ENCODE measurements around the gene CACNA2D1.
A peak's percentile ranks its signal among the peaks of the same experiment; 100 is the strongest.

Gene CACNA2D1

DNA sequence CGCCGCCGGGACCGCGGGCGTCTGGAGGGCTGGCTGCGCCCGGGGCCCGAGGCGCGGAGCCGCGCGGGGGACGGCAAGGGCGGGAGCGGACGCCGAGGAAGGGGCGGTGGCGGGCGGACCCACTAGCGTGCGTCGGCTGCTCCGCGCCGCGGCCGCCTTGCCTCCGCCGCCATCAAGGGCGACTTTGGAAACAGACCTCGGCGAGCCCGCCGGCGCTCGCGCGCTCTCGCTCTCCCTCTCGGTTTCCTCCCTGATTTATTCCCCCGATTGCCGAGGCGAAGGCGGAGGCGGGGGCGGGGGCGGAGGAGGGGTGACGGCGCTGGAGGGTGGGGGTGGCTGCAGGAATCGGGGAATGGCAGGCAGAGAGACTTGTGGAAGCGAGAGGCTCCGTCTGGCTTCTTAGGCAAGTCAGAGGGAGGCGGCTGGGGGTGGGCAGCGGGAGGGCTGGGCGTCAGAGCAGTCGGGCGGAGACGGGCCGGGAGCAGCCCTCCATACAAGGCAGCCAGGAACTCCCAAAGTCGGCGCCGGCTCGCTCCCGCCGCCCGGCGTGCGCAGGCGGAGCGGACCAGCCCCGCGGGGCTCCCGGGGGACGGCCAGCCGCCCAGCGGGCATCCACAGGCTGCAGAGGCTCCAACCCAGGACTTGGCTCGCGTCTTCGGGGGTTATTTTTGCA is at the start of gene CACNA2D1:
Gene CACNA2D1, minus strand, starts transcription at position 231 of the 673 bp plus-strand sequence.
- H3K9ac ChIP-seq (ENCODE audit: low read length), result peak within 1 kb of the TSS; percentile 69
- H3K36me3 ChIP-seq (ENCODE audit: control insufficient read depth, insufficient read depth, low read length), result no peaks in the 10 kb centered on the region
- H3K9me3 ChIP-seq (ENCODE audit: control insufficient read depth, low read length), result no peaks in the 10 kb centered on the region
- H3K27me3 ChIP-seq (ENCODE audit: control insufficient read depth, insufficient read depth, low read length), result no peaks in the 10 kb centered on the region
- peak within 1 kb of the TSS; percentile 82 for H3K4me3 ChIP-seq (ENCODE audit: low read length)
- peaks cover 6% of the 10 kb centered on the region for H3K4me1 ChIP-seq (ENCODE audit: control insufficient read depth, insufficient read depth, low read length)

DNA sequence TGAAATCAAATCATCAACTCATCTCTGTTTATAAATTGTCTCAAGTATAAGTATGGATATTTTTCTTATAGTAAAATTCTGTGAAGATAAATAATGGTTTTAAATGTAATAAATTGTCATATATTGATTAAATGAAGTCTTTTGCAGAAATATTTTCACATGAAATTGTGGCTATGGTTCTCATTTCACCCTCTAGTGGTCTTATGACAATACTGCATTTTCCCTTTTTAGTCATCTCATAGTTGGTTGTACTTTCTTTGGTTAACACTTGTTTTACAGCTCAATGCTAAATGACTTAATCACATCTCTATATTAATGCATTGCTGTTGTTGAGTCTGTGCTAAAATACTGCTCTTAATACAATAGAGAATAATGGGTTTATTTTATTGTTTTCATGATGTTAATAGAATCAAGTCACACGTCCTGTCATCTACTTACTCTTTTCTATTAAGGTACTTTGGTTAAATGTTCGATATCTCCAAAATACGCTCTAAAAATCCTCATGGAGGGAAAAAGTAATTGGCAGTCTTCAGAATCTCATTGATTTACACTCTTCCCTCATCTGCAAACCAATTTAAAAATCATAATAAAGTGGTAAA is 38.0 kb upstream of the CACNA2D1 start:
- H3K27me3 ChIP-seq (ENCODE audit: control insufficient read depth, insufficient read depth, low read length), result no peaks in the 10 kb centered on the region
- no peak overlapping the region for H3K9ac ChIP-seq (ENCODE audit: low read length)
- H3K4me1 ChIP-seq (ENCODE audit: control insufficient read depth, insufficient read depth, low read length), result no peaks in the 10 kb centered on the region
- H3K36me3 ChIP-seq (ENCODE audit: control insufficient read depth, insufficient read depth, low read length), result no peaks in the 10 kb centered on the region
- H3K9me3 ChIP-seq (ENCODE audit: control insufficient read depth, low read length), result no peaks in the 10 kb centered on the region
- no peak overlapping the region for H3K4me3 ChIP-seq (ENCODE audit: low read length)

- Histone ChIP-seq H3K9ac (ENCODE audit: low read length) (no peak overlapping the region), H3K4me3 (ENCODE audit: low read length) (no peak overlapping the region)
Measured at GRCh38 chr7:82477733-82478515, 34.3 kb upstream of the CACNA2D1 start.

GRCh38 chr7:82472966-82473365 is 29.4 kb upstream of the CACNA2D1 start:
- Histone ChIP-seq H3K27me3 (ENCODE audit: control insufficient read depth, insufficient read depth, low read length) (no peaks in the 10 kb centered on the region), H3K9ac (ENCODE audit: low read length) (no peak overlapping the region), H3K36me3 (ENCODE audit: control insufficient read depth, insufficient read depth, low read length) (no peaks in the 10 kb centered on the region), H3K4me3 (ENCODE audit: low read length) (no peak overlapping the region), H3K4me1 (ENCODE audit: control insufficient read depth, insufficient read depth, low read length) (no peaks in the 10 kb centered on the region), H3K9me3 (ENCODE audit: control insufficient read depth, low read length) (no peaks in the 10 kb centered on the region)

More at GRCh38 chr7:82477733-82478515, 34.3 kb upstream of the CACNA2D1 start:
- Histone ChIP-seq H3K4me1 (ENCODE audit: control insufficient read depth, insufficient read depth, low read length) (no peaks in the 10 kb centered on the region), H3K27me3 (ENCODE audit: control insufficient read depth, insufficient read depth, low read length) (no peaks in the 10 kb centered on the region), H3K9me3 (ENCODE audit: control insufficient read depth, low read length) (no peaks in the 10 kb centered on the region), H3K36me3 (ENCODE audit: control insufficient read depth, insufficient read depth, low read length) (no peaks in the 10 kb centered on the region)

- no peaks in the 10 kb centered on the region for H3K9me3 ChIP-seq (ENCODE audit: control insufficient read depth, low read length)
- no peak overlapping the region for H3K4me3 ChIP-seq (ENCODE audit: low read length)
- H3K9ac ChIP-seq (ENCODE audit: low read length), result no peak overlapping the region
- H3K36me3 ChIP-seq (ENCODE audit: control insufficient read depth, insufficient read depth, low read length), result no peaks in the 10 kb centered on the region
- H3K4me1 ChIP-seq (ENCODE audit: control insufficient read depth, insufficient read depth, low read length), result no peaks in the 10 kb centered on the region
- H3K27me3 ChIP-seq (ENCODE audit: control insufficient read depth, insufficient read depth, low read length), result no peaks in the 10 kb centered on the region
Measured at GRCh38 chr7:82471351-82472020, 27.9 kb upstream of the CACNA2D1 start.

DNA sequence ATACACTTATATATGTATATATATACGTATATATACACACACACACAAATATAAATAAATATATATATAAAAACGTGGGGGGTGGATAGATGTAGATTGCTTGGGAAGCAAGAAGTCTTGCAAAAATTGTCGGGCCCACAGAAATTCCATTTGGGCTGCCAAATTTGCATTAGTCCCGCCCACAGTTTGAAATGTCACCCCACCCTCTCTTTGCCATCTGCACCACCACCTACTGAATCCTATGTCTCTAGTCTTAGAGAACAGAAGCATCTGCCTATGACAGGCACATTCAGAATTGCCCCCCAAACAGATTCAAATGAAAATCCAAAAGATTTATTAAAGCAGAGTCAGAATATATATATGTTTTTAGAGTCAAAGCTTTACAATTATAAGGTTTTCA is 25.6 kb upstream of the CACNA2D1 start:
- H3K27me3 ChIP-seq (ENCODE audit: control insufficient read depth, insufficient read depth, low read length), result no peaks in the 10 kb centered on the region
- H3K36me3 ChIP-seq (ENCODE audit: control insufficient read depth, insufficient read depth, low read length), result no peaks in the 10 kb centered on the region
- H3K9me3 ChIP-seq (ENCODE audit: control insufficient read depth, low read length), result no peaks in the 10 kb centered on the region
- H3K4me3 ChIP-seq (ENCODE audit: low read length), result no peak overlapping the region
- H3K4me1 ChIP-seq (ENCODE audit: control insufficient read depth, insufficient read depth, low read length), result no peaks in the 10 kb centered on the region
- no peak overlapping the region for H3K9ac ChIP-seq (ENCODE audit: low read length)

GRCh38 chr7:82468435-82468834 is 24.9 kb upstream of the CACNA2D1 start:
- no peaks in the 10 kb centered on the region for H3K36me3 ChIP-seq (ENCODE audit: control insufficient read depth, insufficient read depth, low read length)
- no peaks in the 10 kb centered on the region for H3K9me3 ChIP-seq (ENCODE audit: control insufficient read depth, low read length)
- no peaks in the 10 kb centered on the region for H3K27me3 ChIP-seq (ENCODE audit: control insufficient read depth, insufficient read depth, low read length)
- H3K4me1 ChIP-seq (ENCODE audit: control insufficient read depth, insufficient read depth, low read length), result no peaks in the 10 kb centered on the region
- H3K9ac ChIP-seq (ENCODE audit: low read length), result no peak overlapping the region
- no peak overlapping the region for H3K4me3 ChIP-seq (ENCODE audit: low read length)

DNA sequence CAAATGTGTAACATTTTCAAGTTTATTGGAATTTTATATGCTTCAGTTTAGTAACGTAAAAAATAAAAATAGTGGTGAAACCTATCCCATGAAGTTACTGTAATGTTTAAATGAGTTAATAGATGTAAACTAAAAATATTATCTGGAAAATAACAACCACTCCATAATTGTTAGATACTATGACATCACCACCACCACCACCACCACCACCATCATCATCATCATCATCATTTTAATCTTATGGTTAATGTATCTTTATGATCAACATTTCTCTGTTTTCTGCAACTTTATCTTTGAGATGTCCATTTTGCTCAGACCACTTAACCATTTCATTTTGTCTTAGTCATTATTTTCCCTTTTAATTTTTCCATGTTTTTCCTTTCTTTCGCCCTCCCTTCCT is 23.4 kb upstream of the CACNA2D1 start:
- no peak overlapping the region for H3K4me3 ChIP-seq (ENCODE audit: low read length)
- H3K9me3 ChIP-seq (ENCODE audit: control insufficient read depth, low read length), result no peaks in the 10 kb centered on the region
- H3K9ac ChIP-seq (ENCODE audit: low read length), result no peak overlapping the region
- H3K4me1 ChIP-seq (ENCODE audit: control insufficient read depth, insufficient read depth, low read length), result no peaks in the 10 kb centered on the region
- H3K36me3 ChIP-seq (ENCODE audit: control insufficient read depth, insufficient read depth, low read length), result no peaks in the 10 kb centered on the region
- no peaks in the 10 kb centered on the region for H3K27me3 ChIP-seq (ENCODE audit: control insufficient read depth, insufficient read depth, low read length)

DNA sequence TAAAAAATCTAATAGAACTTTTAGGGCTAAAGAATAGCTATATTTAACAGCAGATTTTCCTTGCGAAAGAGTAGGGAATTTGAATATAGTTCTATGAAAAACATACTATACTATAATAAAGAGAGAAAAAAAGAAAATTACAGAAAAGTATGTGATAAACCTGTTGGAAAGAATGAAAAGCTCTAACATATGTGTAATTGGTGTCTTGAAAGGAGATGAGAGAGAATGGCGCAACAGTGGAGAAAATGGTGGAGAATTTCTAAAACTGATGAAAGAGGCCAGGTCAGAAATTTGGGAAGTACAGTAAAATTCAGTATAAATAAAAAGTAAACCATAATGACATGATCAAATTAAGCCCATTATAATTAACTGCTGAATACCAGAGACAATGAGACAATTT is 20.8 kb upstream of the CACNA2D1 start:
- no peaks in the 10 kb centered on the region for H3K27me3 ChIP-seq (ENCODE audit: control insufficient read depth, insufficient read depth, low read length)
- H3K9ac ChIP-seq (ENCODE audit: low read length), result no peak overlapping the region
- H3K4me1 ChIP-seq (ENCODE audit: control insufficient read depth, insufficient read depth, low read length), result no peaks in the 10 kb centered on the region
- H3K36me3 ChIP-seq (ENCODE audit: control insufficient read depth, insufficient read depth, low read length), result no peaks in the 10 kb centered on the region
- H3K9me3 ChIP-seq (ENCODE audit: control insufficient read depth, low read length), result no peaks in the 10 kb centered on the region
- no peak overlapping the region for H3K4me3 ChIP-seq (ENCODE audit: low read length)

- no peaks in the 10 kb centered on the region for H3K4me1 ChIP-seq (ENCODE audit: control insufficient read depth, insufficient read depth, low read length)
- no peak overlapping the region for H3K9ac ChIP-seq (ENCODE audit: low read length)
- no peaks in the 10 kb centered on the region for H3K9me3 ChIP-seq (ENCODE audit: control insufficient read depth, low read length)
- no peaks in the 10 kb centered on the region for H3K27me3 ChIP-seq (ENCODE audit: control insufficient read depth, insufficient read depth, low read length)
- no peak overlapping the region for H3K4me3 ChIP-seq (ENCODE audit: low read length)
- H3K36me3 ChIP-seq (ENCODE audit: control insufficient read depth, insufficient read depth, low read length), result no peaks in the 10 kb centered on the region
Measured at GRCh38 chr7:82455295-82455694, 11.7 kb upstream of the CACNA2D1 start.

DNA sequence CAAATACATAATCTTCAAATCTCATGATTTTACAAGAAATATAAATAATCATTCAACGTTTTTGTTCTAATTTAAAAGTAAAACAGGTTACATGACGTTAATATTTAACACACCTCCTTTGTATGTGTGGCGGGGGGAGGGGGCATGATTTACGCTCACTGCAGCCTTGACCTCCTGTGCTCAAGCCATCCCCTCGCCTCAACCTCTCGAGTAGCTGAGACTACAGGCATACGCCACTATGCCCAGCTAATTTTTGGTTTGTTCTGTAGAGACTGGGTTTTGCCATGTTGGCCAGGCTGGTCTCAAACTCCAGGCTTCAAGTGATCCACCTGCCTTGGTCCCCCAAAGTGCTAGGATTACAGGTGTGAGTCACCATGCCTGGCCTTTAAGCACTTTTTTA is 7.2 kb upstream of the CACNA2D1 start:
- H3K36me3 ChIP-seq (ENCODE audit: control insufficient read depth, insufficient read depth, low read length), result no peaks in the 10 kb centered on the region
- H3K9ac ChIP-seq (ENCODE audit: low read length), result no peak overlapping the region
- H3K9me3 ChIP-seq (ENCODE audit: control insufficient read depth, low read length), result no peaks in the 10 kb centered on the region
- no peak overlapping the region for H3K4me3 ChIP-seq (ENCODE audit: low read length)
- H3K27me3 ChIP-seq (ENCODE audit: control insufficient read depth, insufficient read depth, low read length), result no peaks in the 10 kb centered on the region
- H3K4me1 ChIP-seq (ENCODE audit: control insufficient read depth, insufficient read depth, low read length), result no peaks in the 10 kb centered on the region

- no peaks in the 10 kb centered on the region for H3K4me1 ChIP-seq (ENCODE audit: control insufficient read depth, insufficient read depth, low read length)
- no peaks in the 10 kb centered on the region for H3K9me3 ChIP-seq (ENCODE audit: control insufficient read depth, low read length)
- no peak overlapping the region for H3K4me3 ChIP-seq (ENCODE audit: low read length)
- no peak overlapping the region for H3K9ac ChIP-seq (ENCODE audit: low read length)
- H3K36me3 ChIP-seq (ENCODE audit: control insufficient read depth, insufficient read depth, low read length), result no peaks in the 10 kb centered on the region
- no peaks in the 10 kb centered on the region for H3K27me3 ChIP-seq (ENCODE audit: control insufficient read depth, insufficient read depth, low read length)
Measured at GRCh38 chr7:82449910-82450309, 6.3 kb upstream of the CACNA2D1 start.
